Dendritic cell treated with granulocyte-macrophage colony-stimulating factor and Interleukin-4, amounts not matched to agents 40 ng/mL and 50 ng/mL, for 4 days (primary cell): ENCODE data around the gene PRAC1.

Experiments
- H3K27ac Mint-ChIP-seq: one replicate; pipeline ENCODE4 v1.8.0; 2022; ENCODE audit warnings: mild to moderate bottlenecking, mixed read lengths
- H3K27me3 Mint-ChIP-seq: one replicate; pipeline ENCODE4 v1.8.0; 2022; ENCODE audit warnings: mild to moderate bottlenecking, mixed read lengths
- H3K36me3 Mint-ChIP-seq: one replicate; pipeline ENCODE4 v1.8.0; 2022; ENCODE audit warnings: low read depth, mixed read lengths
- H3K4me1 Mint-ChIP-seq: one replicate; pipeline ENCODE4 v1.8.0; 2022; ENCODE audit warnings: low read depth, mixed read lengths
- H3K4me3 Mint-ChIP-seq: one replicate; pipeline ENCODE4 v1.8.0; 2022; ENCODE audit warnings: mild to moderate bottlenecking, moderate library complexity, mixed read lengths
- H3K9me3 Mint-ChIP-seq: one replicate; pipeline ENCODE4 v1.8.0; 2022; ENCODE audit warnings: mixed read lengths
- intact Hi-C: fragments of 100-400 bp; cut with micrococcal nuclease; formaldehyde crosslinking; loops from one replicate; pipeline ENCODE4 v1.15.0; 2022

The PRAC1 gene

GRCh38 chr17:48672340-48672739 lies 50.0 kb downstream of the PRAC1 start:
- no peaks in the 10 kb centered on the region for H3K9me3 Mint-ChIP-seq
- intact Hi-C loops = no loop called here
- no peak overlapping the region for H3K27ac Mint-ChIP-seq
- no peak overlapping the region for H3K4me3 Mint-ChIP-seq
- peaks cover 62% of the 10 kb centered on the region for H3K27me3 Mint-ChIP-seq
- no peaks in the 10 kb centered on the region for H3K36me3 Mint-ChIP-seq
- H3K4me1 Mint-ChIP-seq = peaks cover 6% of the 10 kb centered on the region
